Kidney (tissue), 14 donors: ENCODE results near the gene NID1. TPM values are rescaled to one million over a fixed set of nuclear protein-coding genes. Genes with fewer than 3 reads are reported as not detected.

Experiments
- DNase-seq, 5 donors: peaks; one replicate each; pipeline ENCODE4 v3.0.0-alpha.2; 2013 to 2020
- FAIRE-seq: peaks from 2 replicates; lab custom pipeline; 2012; peaks lifted over from hg19 to GRCh38; lab: Jason Lieb, UNC
- H3K27ac ChIP-seq, 2 donors: one replicate each; pipeline ENCODE4 v1.7.0; 2013; ENCODE audit warnings: low read depth in 2 of 2, low read length in 2 of 2, inconsistent platforms in 1 of 2
- H3K27me3 ChIP-seq: one replicate; pipeline ENCODE4 v1.7.1; 2013; ENCODE audit warnings: low read length, inconsistent platforms; ENCODE audit not compliant: control insufficient read depth, insufficient read depth
- H3K36me3 ChIP-seq, 3 donors: one replicate each; pipeline versions ENCODE4 v1.7.0 to v1.7.1; 2013; ENCODE audit warnings: low read length in 3 of 3, control low read depth in 1 of 3, inconsistent platforms in 1 of 3; ENCODE audit not compliant: insufficient read depth in 3 of 3, control insufficient read depth in 2 of 3
- H3K4me1 ChIP-seq, 3 donors: one replicate each; pipeline versions ENCODE4 v1.7.0 to v1.7.1; 2013; ENCODE audit warnings: low read length in 3 of 3, inconsistent platforms in 1 of 3, low read depth in 1 of 3; ENCODE audit not compliant: control insufficient read depth in 2 of 3, insufficient read depth in 2 of 3
- H3K4me3 ChIP-seq, 3 donors: one replicate each; pipeline versions ENCODE4 v1.7.0 to v1.8.1; 2013; ENCODE audit warnings: low read length in 3 of 3, control low read depth in 1 of 3, inconsistent platforms in 1 of 3
- H3K9ac ChIP-seq, 3 donors: one replicate each; pipeline versions ENCODE4 v1.7.0 to v1.7.1; 2013; ENCODE audit warnings: low read length in 3 of 3, control low read depth in 1 of 3, inconsistent platforms in 1 of 3
- H3K9me3 ChIP-seq, 3 donors: one replicate each; pipeline versions ENCODE4 v1.7.0 to v1.7.1; 2013; ENCODE audit warnings: low read length in 3 of 3, control low read depth in 1 of 3, inconsistent platforms in 1 of 3; ENCODE audit not compliant: control insufficient read depth in 2 of 3, insufficient read depth in 1 of 3
- intact Hi-C: fragments of 100-400 bp; cut with DNase I; formaldehyde crosslinking; loops from one replicate; pipeline ENCODE4 v1.11.1; 2022
- polyA plus RNA-seq: library from polyadenylated mRNA; stranded (reverse); fragments of 350-450 nt; fragmentation: Illumina TruSeq; extraction: RNeasy Lipid Tissue Mini Kit (QIAGEN cat#74804); gene quantifications from one replicate; pipeline ENCODE4 v1.2.3, GENCODE V29; 2014; ENCODE audit warnings: low read depth, low replicate concordance; ENCODE audit not compliant: insufficient read depth
- total RNA-seq: library from RNA; stranded (reverse); fragmentation: NEBNext Ultra II Directional; extraction: Animal tissue kit (Norgen Biotek cat#: 25700); gene quantifications from one replicate; pipeline ENCODE4 v1.2.1, GENCODE V29; 2021
- TF ChIP-seq, protein P1 (sequence below): IDR thresholded peaks from 3 replicates; pipeline ENCODE4 v1.5.1; 2012; ENCODE audit warnings: mild to moderate bottlenecking, moderate library complexity, borderline replicate concordance; ENCODE audit not compliant: insufficient read depth; ENCODE audit errors: extremely low read depth
- donor health status: control.
- donor health status: control.
- donor health status: control.
- donor health status: control.
- donor health status: control.
- donor health status: DM: yes; HTN: yes; CAD: no.
- donor health status: Normal renal cell carcinoma (clear cell type).

NID1 gene
- total and polyA plus RNA-seq, 2 donors from 2014 or later: 7.4 to 70.1 TPM

DNA sequence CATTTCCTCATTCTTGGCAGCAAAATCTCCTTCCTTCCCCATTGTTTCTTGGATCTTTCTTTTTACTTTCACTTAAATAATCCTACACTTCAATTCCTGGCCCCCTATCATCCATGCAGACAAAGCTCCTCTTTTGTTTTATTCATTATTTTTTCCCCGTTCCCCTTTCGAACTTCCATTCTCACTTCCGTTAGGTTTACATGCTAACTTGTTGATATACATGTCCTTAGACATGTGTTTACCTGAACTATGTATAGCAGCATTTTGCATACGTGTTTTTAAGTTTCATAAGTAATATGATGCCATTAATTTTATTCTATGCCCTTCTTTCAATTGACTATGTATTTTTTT is 131.1 kb downstream of the NID1 start:
- no peak overlapping the region for H3K27ac ChIP-seq
- no peak for FAIRE-seq
- TF ChIP-seq, protein P1, sequence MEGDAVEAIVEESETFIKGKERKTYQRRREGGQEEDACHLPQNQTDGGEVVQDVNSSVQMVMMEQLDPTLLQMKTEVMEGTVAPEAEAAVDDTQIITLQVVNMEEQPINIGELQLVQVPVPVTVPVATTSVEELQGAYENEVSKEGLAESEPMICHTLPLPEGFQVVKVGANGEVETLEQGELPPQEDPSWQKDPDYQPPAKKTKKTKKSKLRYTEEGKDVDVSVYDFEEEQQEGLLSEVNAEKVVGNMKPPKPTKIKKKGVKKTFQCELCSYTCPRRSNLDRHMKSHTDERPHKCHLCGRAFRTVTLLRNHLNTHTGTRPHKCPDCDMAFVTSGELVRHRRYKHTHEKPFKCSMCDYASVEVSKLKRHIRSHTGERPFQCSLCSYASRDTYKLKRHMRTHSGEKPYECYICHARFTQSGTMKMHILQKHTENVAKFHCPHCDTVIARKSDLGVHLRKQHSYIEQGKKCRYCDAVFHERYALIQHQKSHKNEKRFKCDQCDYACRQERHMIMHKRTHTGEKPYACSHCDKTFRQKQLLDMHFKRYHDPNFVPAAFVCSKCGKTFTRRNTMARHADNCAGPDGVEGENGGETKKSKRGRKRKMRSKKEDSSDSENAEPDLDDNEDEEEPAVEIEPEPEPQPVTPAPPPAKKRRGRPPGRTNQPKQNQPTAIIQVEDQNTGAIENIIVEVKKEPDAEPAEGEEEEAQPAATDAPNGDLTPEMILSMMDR: no peak
- DNase-seq: no peak
- no peaks in the 10 kb centered on the region for H3K27me3 ChIP-seq
- no peaks in the 10 kb centered on the region for H3K9me3 ChIP-seq
- peaks cover 0 to 2% (median 0%) of the 10 kb centered on the region in 3 donors for H3K4me1 ChIP-seq
- no peak overlapping the region for H3K4me3 ChIP-seq
- intact Hi-C loops: no loop called here
- no peak overlapping the region for H3K9ac ChIP-seq
- no peaks in the 10 kb centered on the region for H3K36me3 ChIP-seq

DNA sequence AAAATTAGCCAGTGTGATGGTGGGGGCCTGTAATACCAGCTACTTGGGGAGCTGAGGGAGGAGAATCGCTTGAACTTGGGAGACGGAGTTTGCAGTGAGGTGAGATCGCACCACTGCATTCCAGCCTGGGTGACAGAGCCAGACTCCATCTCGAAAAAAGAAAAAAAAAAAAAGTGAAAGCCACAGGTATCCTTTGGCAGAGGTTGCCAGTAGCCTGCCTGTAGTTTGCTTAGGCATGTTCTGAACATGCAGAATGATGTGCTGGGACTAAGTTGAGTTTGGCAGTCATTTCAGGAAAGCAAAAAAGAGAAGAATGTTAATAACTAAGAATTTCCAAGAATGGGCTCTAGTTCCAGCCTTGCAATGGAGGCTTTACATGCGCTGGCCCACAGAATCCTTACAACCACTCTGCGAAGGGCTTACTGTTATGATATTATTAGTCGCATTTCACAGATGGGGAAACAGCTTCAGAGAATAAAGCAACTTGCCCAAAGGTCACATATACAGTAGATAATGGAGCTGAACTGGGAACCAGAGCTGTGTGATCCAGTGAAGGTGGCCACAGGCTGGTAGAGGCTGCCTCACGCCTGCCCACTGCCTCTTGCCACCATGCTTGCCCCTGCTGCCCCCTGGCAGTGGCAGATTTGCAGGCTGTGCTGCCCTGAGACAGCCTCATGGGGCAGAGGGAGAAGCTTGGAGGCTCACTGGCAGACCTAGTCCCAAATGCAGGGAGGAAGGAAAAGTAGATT is 131.7 kb downstream of the NID1 start:
- FAIRE-seq (no peak), DNase-seq (no peak)
- Histone ChIP-seq H3K9me3 (no peaks in the 10 kb centered on the region), H3K4me3 (no peak overlapping the region), H3K27ac (no peak overlapping the region), H3K27me3 (no peaks in the 10 kb centered on the region), H3K36me3 (no peaks in the 10 kb centered on the region), H3K4me1 (no peaks in the 10 kb centered on the region), H3K9ac (no peak overlapping the region)
- TF ChIP-seq, protein P1: no peak
- intact Hi-C loops: no loop called here

DNA sequence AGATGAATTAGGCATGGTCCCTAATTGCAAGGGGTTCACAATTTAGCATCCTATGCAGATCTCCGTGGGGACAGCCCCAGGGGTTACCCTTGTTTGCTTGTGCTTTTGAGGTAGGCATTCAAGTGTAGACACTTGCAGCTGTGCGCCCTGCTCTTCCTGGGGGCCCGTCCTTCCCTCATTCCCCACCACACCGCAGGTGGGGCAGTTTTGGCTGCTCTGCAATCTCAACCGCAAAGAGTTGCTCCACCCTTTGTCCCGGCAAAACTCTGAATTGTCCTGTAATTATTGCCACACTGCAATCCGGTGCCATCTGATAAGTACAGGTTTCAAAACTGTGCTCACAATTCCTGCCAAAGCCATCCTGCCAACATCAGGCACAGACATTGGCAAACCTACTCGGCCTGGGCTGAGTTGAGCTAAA is 132.8 kb downstream of the NID1 start:
- no peaks in the 10 kb centered on the region for H3K9me3 ChIP-seq
- FAIRE-seq: no peak
- H3K9ac ChIP-seq: no peak overlapping the region
- TF ChIP-seq, protein P1: no peak
- H3K4me1 ChIP-seq: no peaks in the 10 kb centered on the region
- no peak overlapping the region for H3K4me3 ChIP-seq
- H3K36me3 ChIP-seq: no peaks in the 10 kb centered on the region
- intact Hi-C loops: no loop called here
- no peak overlapping the region for H3K27ac ChIP-seq
- H3K27me3 ChIP-seq: no peaks in the 10 kb centered on the region
- no peak for DNase-seq
